GM12878 (cell line): ENCODE results near the gene UST. TPM values are rescaled to one million over a fixed set of nuclear protein-coding genes. Genes with fewer than 3 reads are reported as not detected.

Experiments
- ATAC-seq: fragments of 200-7000 bp; cut with Tn5 transposase; 3 replicates; pipeline ENCODE4 v1.9.1; 2020; ENCODE audit warnings: mild to moderate bottlenecking, moderate library complexity
- BruUV-seq: library from RNA; stranded (reverse); fragments of 400-500 nt; replicated peaks from 2 replicates; lab custom pipeline; 2021; lab: Mats Ljungman, UMichigan
- CTCF ChIA-PET: fragments of 300-600 bp; sonication (Branson Sonifier 250); formaldehyde crosslinking; extraction: SDS; loops from one replicate; lab custom pipeline; 2021; ENCODE audit warnings: inconsistent platforms; lab: Yijun Ruan, JAX
- POLR2A ChIA-PET: fragments of 350-600 bp; formaldehyde crosslinking; extraction: SDS; loops from one replicate; lab custom pipeline; 2021; ENCODE audit warnings: inconsistent platforms; lab: Charles Lee
- RAD21 ChIA-PET: fragments of 300-600 bp; sonication (Branson Sonifier 250); formaldehyde crosslinking; loops from one replicate; lab custom pipeline; 2023; ENCODE audit warnings: antibody characterized with exemption; ENCODE audit not compliant: unreplicated experiment; lab: Charles Lee
- SMC1A ChIA-PET: fragments of 300-600 bp; sonication (Branson Sonifier 250); formaldehyde crosslinking; loops from one replicate; lab custom pipeline; 2023; ENCODE audit not compliant: unreplicated experiment, uncharacterized antibody; lab: Charles Lee
- DNase-seq: peaks from one replicate; pipeline ENCODE4 v3.0.0-alpha.2; 2011; ENCODE audit warnings: low read depth, low spot score
- FAIRE-seq: peaks from 3 replicates; lab custom pipeline; 2011; peaks lifted over from hg19 to GRCh38; lab: Jason Lieb, UNC
- H2AFZ ChIP-seq: 2 replicates; pipeline ENCODE4 v1.6.0; 2011; ENCODE audit warnings: low read depth, low read length, control low read depth; ENCODE audit not compliant: control insufficient read depth
- H3K27ac ChIP-seq: 2 replicates; pipeline ENCODE4 v1.5.1; 2011; ENCODE audit warnings: control low read depth; ENCODE audit not compliant: control insufficient read depth, insufficient read depth
- H3K27me3 ChIP-seq, 2 experiments: replicated peaks in 1 of 2; 2 replicates each; pipeline versions ENCODE4 v1.6.0 to v1.6.1; 2011; ENCODE audit warnings: low read length in 1 of 2; ENCODE audit not compliant: control insufficient read depth in 2 of 2, insufficient read depth in 2 of 2
- H3K36me3 ChIP-seq, 2 experiments: 2 replicates each; pipeline ENCODE4 v1.5.1; 2011; ENCODE audit warnings: low read length in 1 of 2; ENCODE audit not compliant: control insufficient read depth in 2 of 2, insufficient read depth in 2 of 2
- H3K4me1 ChIP-seq: 2 replicates; pipeline ENCODE4 v1.6.1; 2011; ENCODE audit warnings: mild to moderate bottlenecking, low read length, moderate library complexity, mixed read lengths; ENCODE audit not compliant: control insufficient read depth, insufficient read depth
- H3K4me2 ChIP-seq: 2 replicates; pipeline ENCODE4 v1.6.0; 2011; ENCODE audit warnings: control low read depth; ENCODE audit not compliant: control insufficient read depth, insufficient read depth
- H3K4me3 ChIP-seq: fragments of 200-600 bp; sonication (generic); 2 replicates; pipeline ENCODE4 v1.5.1; 2016
- H3K79me2 ChIP-seq: 2 replicates; pipeline ENCODE4 v1.6.0; 2011; ENCODE audit warnings: low read length; ENCODE audit not compliant: control insufficient read depth, insufficient read depth
- H3K9ac ChIP-seq: 2 replicates; pipeline ENCODE4 v1.8.0; 2011; ENCODE audit warnings: low read length, control low read depth, mixed read lengths; ENCODE audit not compliant: control insufficient read depth, insufficient read depth
- H3K9me3 ChIP-seq: replicated peaks from 3 replicates; pipeline ENCODE4 v1.5.1; 2011; ENCODE audit warnings: mild to moderate bottlenecking, low read length; ENCODE audit not compliant: control insufficient read depth, insufficient read depth
- H4K20me1 ChIP-seq: 2 replicates; pipeline ENCODE4 v1.6.0; 2011; ENCODE audit not compliant: control insufficient read depth, insufficient read depth
- ATF2 ChIP-seq: IDR thresholded peaks from 2 replicates; pipeline ENCODE4 v1.6.1; 2012; ENCODE audit warnings: low read length, inconsistent platforms
- BCL3 ChIP-seq: IDR thresholded peaks from 2 replicates; pipeline ENCODE4 v1.6.1; 2011; ENCODE audit warnings: borderline replicate concordance, low read depth, mild to moderate bottlenecking, moderate library complexity, low read length; ENCODE audit not compliant: insufficient read depth, poor library complexity, severe bottlenecking
- BHLHE40 ChIP-seq, 2 experiments: fragments of 450-650 bp in 1 of 2; IDR thresholded peaks; 2 replicates each; pipeline ENCODE4 v1.6.1; 2011 to 2017; ENCODE audit warnings: low read depth in 2 of 2, borderline replicate concordance in 1 of 2, improper control_type of control experiment in 1 of 2, low read length in 1 of 2, mild to moderate bottlenecking in 1 of 2
- CTCF ChIP-seq, 3 experiments: IDR thresholded peaks in 2 of 3; conservative IDR thresholded peaks in 1 of 3; 2 replicates each; pipeline ENCODE4 v1.5.1; 2011; ENCODE audit warnings: low read depth in 3 of 3, low read length in 3 of 3, mild to moderate bottlenecking in 3 of 3, control low read depth in 2 of 3, moderate library complexity in 2 of 3, inconsistent platforms in 1 of 3, mixed read lengths in 1 of 3; ENCODE audit not compliant: control insufficient read depth in 2 of 3, insufficient read depth in 1 of 3; ENCODE audit errors: extremely low read depth in 1 of 3
- FOXK2 ChIP-seq: fragments of 450-650 bp; IDR thresholded peaks from 2 replicates; pipeline ENCODE4 v1.6.1; 2017; ENCODE audit warnings: mild to moderate bottlenecking, moderate library complexity
- POLR2AphosphoS5 ChIP-seq: IDR thresholded peaks from 2 replicates; pipeline ENCODE4 v1.6.1; 2011; ENCODE audit warnings: mild to moderate bottlenecking, low read length, inconsistent platforms
- SMC3 ChIP-seq: IDR thresholded peaks from 2 replicates; pipeline ENCODE4 v1.6.1; 2011; ENCODE audit warnings: low read length, improper control_type of control experiment, borderline replicate concordance
- ZNF207 ChIP-seq: fragments of 450-650 bp; IDR thresholded peaks from 2 replicates; pipeline ENCODE4 v1.6.1; 2014; ENCODE audit warnings: antibody characterized with exemption, mild to moderate bottlenecking, borderline replicate concordance
- ZNF622 ChIP-seq: fragments of 450-650 bp; IDR thresholded peaks from 2 replicates; pipeline ENCODE4 v1.6.1; 2017; ENCODE audit warnings: mild to moderate bottlenecking, inconsistent platforms
- WGBS: methylation state at CpG from one replicate; pipeline ENCODE4 v1.1.6; 2016; ENCODE audit warnings: low lambda C conversion rate; ENCODE audit not compliant: insufficient replicate concordance, insufficient coverage; ENCODE audit errors: missing lambda C conversion rate; 5-methylcytosine and 5-hydroxymethylcytosine counted together
- in situ Hi-C: fragments of 300-500 bp; cut with MboI; formaldehyde crosslinking; loops from 9 replicates; pipeline ENCODE4 v1.14.3; 2018; ENCODE audit warnings: mixed read lengths
- intact Hi-C: fragments of 100-400 bp; cut with micrococcal nuclease; formaldehyde crosslinking; loops from one replicate; pipeline ENCODE4 v1.14.2; 2022; ENCODE audit not compliant: unreplicated experiment
- polyA plus RNA-seq, 11 experiments: library from polyadenylated mRNA; depleted of rRNA in 4 of 11; unstranded in 6 of 11; stranded (reverse) in 5 of 11; fragments of >200 nt; fragmentation: Nextera tagmentation in 4 of 11; fragmentation: Illumina TruSeq in 1 of 11; extraction: Ambion mirVana in 4 of 11; extraction: Trizol in 1 of 11; gene quantifications; 1 replicate in 1 of 11; 2 replicates in 10 of 11; pipeline versions ENCODE4 v1.2.1 to v1.2.3, GENCODE V29; 2011 to 2016; ENCODE audit warnings: inconsistent platforms in 2 of 11, missing spikeins in 2 of 11, low read depth in 1 of 11
- total RNA-seq, 4 experiments: library from RNA; depleted of rRNA in 3 of 4; stranded (reverse); fragments of >200 nt in 3 of 4; fragmentation: Illumina TruSeq in 1 of 4; extraction: Trizol in 1 of 4; gene quantifications; 2 replicates each; pipeline versions ENCODE4 v1.2.1 to v1.2.3, GENCODE V29; 2013 to 2021

Gene UST
- total and polyA plus RNA-seq, 10 of the 15 experiments (the other 5 are each of a cell fraction or from before 2014, with no cell fraction given), result 0.74 to 43.3 (median 2.2) TPM

- ATAC-seq (no peak), DNase-seq (no peak), FAIRE-seq (no peak)
- ChIA-PET POLR2A (no interaction called here), RAD21 (no interaction called here), CTCF (interaction anchor here (0.7 kb wide), 1 partner anchor 295 kb away, joined by 3 read pairs; no protein-coding TSS in a partner anchor), SMC1A (no interaction called here)
- BruUV-seq, result no TSS peak
- no peaks in the 10 kb centered on the region for H3K79me2 ChIP-seq
- no peak overlapping the region for H3K4me3 ChIP-seq
- no peaks in the 10 kb centered on the region for H3K9me3 ChIP-seq
- intact Hi-C loops, result no loop called here
- no peaks in the 10 kb centered on the region for H4K20me1 ChIP-seq
- no peak overlapping the region for H3K27ac ChIP-seq
- in situ Hi-C loops, result no loop called here
- H3K4me2 ChIP-seq, result no peak overlapping the region
- H3K9ac ChIP-seq, result no peak overlapping the region
- H3K4me1 ChIP-seq, result no peaks in the 10 kb centered on the region
- H3K27me3 ChIP-seq, result no peaks in the 10 kb centered on the region; a peak in 2 of 4 replicates
- H3K36me3 ChIP-seq, result no peaks in the 10 kb centered on the region
- WGBS, result 36% methylated on average over 1 of the region's 1 CpG
- H2AFZ ChIP-seq, result no peak overlapping the region
- TF ChIP-seq FOXK2 (no peak), BCL3 (no peak), BHLHE40 (IDR thresholded peaks at IDR 0.05; ENCODE audit: borderline replicate concordance in 1 of 2, low read depth in 2 of 2, low read length in 1 of 2) (no peak)
These were observed 33.6 kb upstream of the UST start for GRCh38 chr6:148713033-148713738.

GRCh38 chr6:148713921-148714320, 32.9 kb upstream of the UST start:
- no peaks in the 10 kb centered on the region for H3K79me2 ChIP-seq
- H3K36me3 ChIP-seq, result no peaks in the 10 kb centered on the region
- no peaks in the 10 kb centered on the region; a peak in 2 of 4 replicates for H3K27me3 ChIP-seq
- no peak overlapping the region for H3K4me2 ChIP-seq
- H3K4me1 ChIP-seq, result no peaks in the 10 kb centered on the region
- ChIA-PET POLR2A (no interaction called here), RAD21 (no interaction called here), SMC1A (interaction anchor here (0.7 to 1.1 kb wide), 3 partner anchors 10 to 485 kb away, joined by 3 to 4 read pairs (median 3); no protein-coding TSS in a partner anchor), CTCF (interaction anchor here (0.6 kb wide), 1 partner anchor 529 kb away, joined by 4 read pairs; no protein-coding TSS in a partner anchor)
- H4K20me1 ChIP-seq, result no peaks in the 10 kb centered on the region
- H3K27ac ChIP-seq, result no peak overlapping the region
- BruUV-seq, result no TSS peak
- in situ Hi-C loops, result no loop called here
- H2AFZ ChIP-seq, result no peak overlapping the region
- H3K9me3 ChIP-seq, result no peaks in the 10 kb centered on the region
- ATAC-seq (no peak), DNase-seq (no peak), FAIRE-seq (no peak)
- no peak overlapping the region for H3K9ac ChIP-seq
- whole genome bisulfite sequencing, result 10% methylated on average over 1 of the region's 1 CpG
- intact Hi-C loops, result no loop called here
- TF ChIP-seq ZNF207 (no peak), ZNF622 (no peak), POLR2AphosphoS5 (no peak), SMC3 (no peak), CTCF (IDR thresholded peaks at IDR 0.05 in 2 of 3, conservative IDR thresholded peaks at IDR 0.05 in 1 of 3; ENCODE audit: control insufficient read depth in 2 of 3, extremely low read depth in 1 of 3, insufficient read depth in 1 of 3, low read depth in 3 of 3, low read length in 3 of 3) (no peak), ATF2 (no peak)
- H3K4me3 ChIP-seq, result no peak overlapping the region
